Epidermal melanocyte (primary cell): Measurements from ENCODE around the gene OR51B5.
"Not testable (repeated sequence)": the region's sequence is repeated elsewhere in the genome, so short reads cannot be mapped to it uniquely, and the experiment has no call there.

Experiments used
- DNase-seq: peaks from one replicate; pipeline ENCODE4 v3.0.0; 2011; ENCODE audit warnings: low spot score; ENCODE audit not compliant: insufficient read length

Gene OR51B5

DNA sequence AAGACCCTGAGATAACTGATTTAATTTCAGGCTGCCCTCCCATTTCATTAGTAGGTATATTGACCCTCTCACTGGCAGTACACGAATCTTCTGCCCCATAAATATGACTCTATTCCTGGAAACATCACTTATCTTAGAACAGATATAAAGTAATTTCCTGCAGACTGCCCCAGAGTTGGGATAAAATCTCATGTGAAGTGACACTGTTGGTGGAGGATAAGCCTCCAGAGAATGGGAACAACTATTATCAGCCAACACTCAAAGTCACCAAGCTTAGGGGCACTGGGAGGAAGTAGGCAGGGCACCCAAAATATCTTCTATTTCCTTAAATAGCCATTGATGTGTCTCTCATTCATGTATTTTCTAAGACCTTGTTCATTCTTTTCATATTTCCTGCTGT lies 8.2 kb downstream of the OR51B5 start:
- DNase-seq: no peak

DNA sequence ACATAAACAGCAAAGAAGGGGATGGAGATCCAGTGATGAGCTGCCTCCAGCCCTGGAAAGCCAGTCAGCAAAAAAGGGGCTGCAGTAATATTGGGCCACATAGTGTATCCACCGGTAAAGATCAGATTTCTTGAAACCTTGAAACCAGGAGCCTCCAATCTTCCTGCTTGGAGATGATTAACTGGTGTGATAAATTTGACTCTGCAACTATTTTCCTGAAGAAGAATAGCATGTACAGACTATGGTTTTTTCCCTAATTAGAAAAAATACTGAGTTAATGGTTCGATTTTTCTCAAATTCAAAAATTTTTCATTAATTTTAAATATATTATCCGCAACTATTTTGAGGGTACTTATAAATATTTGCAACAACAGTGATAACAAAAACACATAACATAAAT lies 19.1 kb downstream of the OR51B5 start, which contains the start of gene OR51B2:
OR51B2 (minus strand) TSS at position 101 of the 400 bp plus-strand sequence; CDS start at position 101, 0 bp downstream.
- DNase-seq: no peak

DNA sequence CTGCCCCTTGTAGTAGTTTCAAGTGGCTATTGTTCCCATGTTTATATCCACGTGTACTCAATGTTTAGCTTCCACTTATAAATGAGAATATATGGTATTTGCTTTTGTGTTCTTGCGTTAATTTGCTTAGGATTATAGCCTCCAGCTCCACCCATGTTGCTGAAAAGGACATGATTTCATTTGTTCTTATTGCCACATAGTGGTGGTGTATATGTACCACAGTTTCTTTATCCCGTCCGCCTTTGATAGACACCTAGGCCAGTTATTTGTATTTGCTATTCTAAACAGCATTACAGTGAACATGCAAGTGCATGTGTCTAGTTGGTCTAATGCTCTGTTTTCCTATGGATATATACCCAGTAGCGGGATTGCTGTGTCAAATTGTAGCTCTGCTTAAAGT lies 26.0 kb downstream of the OR51B5 start:
- DNase-seq: no peak

DNA sequence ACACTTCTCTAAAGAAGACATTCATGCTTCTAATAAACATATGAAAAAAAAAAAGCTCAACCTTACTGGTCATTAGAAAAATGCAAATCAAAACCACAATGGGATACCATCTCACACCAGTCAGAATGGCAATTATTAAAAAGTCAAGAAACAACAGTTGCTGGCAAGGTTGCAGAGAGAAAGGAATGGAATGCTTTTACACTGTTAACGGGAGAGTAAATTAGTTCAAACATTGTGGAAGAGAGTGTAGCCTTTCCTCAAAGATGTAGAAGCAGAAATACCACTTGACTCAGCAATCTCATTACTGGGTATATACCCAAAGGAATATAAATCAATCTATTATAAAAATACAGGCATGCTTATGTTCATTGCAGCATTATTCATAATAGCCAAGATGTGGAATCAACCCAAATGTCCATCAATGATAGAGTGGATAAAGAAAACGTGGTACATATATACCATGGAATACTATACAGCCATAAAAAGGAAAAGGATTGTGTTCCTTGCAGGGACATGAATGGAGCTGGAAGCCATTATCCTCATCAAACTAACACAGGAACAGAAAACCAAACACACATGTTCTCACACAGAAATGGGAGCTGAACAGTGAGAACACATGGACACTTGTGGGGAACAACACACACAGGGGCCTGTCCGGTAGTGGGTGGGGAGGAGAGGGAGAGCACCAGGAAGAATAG lies 29.8 kb downstream of the OR51B5 start:
- not testable (repeated sequence) for DNase-seq

DNA sequence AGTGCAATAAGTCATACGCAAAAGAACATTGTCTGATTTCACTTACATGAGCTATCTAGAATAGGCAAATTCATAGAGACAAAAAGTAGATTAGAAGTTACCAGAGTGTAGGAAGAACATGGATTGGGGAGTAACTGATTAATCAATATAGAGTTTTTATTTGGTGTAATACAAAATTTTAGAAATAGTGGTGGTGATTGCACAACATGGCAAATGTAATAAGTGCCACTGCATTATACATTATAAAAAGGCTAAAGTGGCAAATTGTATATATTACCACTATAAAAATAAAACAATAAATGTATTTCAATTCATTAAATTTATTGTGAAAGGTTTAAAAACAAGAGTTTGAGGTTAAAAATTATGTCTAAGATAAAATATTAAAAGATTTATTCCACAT lies 32.9 kb downstream of the OR51B5 start:
- DNase-seq: no peak

DNA sequence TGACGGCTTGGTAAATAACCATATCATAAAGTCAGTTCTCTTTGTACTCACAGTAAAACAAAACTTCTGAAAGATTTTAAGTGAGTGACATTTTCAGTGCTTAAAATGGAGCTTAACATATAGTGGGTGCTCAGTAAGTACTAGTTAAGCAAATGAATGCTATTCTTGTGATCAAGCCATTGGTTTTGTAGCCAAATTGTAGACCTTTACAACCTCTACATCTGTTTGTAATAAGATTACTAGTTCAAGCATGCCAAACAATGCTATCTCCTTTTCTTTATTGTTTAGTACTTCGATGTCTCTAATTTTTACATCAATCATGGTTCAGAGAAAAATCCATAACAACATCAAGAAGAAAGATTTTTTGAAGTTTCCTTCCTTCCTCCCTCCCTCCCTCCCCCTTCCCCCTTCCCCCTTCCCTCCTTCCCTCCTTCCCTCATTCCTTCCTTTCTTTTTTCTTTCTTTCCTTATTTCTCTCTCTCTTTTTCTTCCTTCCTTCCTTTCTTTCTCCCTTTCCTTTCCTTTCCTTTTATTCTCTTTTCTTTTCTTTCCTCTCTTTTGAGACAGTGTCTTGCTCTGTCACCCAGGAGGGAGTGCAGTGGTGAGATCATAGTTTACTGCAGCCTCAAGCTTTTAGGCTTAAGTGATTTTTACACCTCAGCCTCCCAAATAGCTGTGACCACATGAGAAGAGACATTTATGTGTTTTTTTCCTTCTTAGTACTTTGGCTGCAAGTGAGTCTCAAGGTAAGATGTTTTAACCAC lies 35.9 kb downstream of the OR51B5 start:
- no peak for DNase-seq

DNA sequence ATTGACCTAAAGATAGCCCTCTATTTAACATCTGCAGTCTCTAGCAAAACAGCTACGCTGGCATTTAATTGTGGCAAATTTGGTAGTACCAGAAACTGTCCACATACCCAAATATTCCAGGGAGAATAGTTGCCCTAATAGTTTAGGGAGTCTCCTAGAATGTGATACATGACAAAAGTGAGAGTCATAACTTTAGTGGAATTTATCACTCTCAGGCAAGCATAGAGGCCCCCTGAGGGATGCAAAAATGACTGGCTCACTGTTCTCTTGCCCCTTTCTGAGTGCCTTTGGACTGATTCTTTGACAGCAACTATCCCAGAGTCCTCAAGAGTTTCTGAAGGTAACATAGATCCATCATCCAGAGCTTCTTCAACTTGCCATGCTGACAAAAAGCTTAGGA lies 39.3 kb downstream of the OR51B5 start:
- DNase-seq: no peak

DNA sequence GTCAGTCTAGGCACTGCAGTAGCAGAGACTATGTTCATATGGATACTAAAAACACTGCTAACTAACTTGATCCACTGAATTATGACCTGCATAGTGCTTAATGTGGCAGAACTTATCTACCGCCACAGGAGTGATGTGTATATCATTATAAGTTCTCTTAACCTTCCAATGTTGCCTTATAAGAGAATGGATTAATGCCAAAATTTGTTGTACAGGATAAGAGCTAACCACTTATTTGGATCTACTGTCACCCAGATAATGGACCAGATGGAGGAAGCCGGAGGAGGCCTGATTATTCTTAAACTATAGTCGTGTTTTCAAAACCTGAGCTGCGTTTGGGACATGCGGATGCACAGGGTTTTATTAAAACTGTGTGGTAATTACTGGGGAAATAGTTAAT lies 39.7 kb downstream of the OR51B5 start:
- no peak for DNase-seq

DNA sequence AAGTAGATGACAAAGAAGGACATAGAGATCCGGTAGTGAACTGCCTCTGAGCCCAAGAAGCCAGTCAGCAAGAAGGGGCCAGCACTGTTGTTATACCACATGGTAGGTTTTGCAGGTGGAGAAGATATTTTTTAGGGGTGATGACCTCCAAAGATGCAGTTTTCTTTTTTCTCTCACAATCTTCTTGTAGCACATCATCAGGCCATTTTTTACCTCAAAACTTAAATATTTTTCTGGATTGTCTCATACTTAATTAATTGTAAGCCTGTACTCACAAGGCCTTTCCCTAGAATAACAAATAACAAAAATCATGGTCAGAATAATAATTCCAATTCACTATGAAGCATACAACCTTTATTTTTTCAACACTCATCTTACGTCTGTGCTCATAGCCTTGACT lies 41.5 kb downstream of the OR51B5 start, which contains the start of gene OR51B4:
OR51B4 (minus strand) TSS at position 101 of the 400 bp plus-strand sequence; CDS start at position 101, 0 bp downstream.
- no peak for DNase-seq

DNA sequence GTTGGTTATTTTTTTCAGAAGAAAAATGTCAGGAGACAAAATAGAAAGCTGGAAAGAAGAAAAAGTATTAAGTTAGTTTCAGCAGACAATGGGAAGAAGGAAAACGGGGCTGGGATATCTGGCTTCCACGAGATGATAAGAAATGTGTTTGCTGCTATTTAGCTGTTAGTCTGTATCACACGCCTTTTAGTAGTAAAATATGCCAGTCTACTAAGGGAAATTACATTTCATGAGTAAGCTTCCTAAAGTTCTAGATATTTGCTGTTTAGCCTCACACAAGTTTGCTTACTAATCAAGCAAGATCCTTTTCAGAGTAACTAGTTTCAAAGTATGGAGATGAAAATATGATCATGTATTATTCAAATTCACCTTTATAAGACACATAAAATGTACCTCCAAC lies 43.1 kb downstream of the OR51B5 start:
- no peak for DNase-seq

DNA sequence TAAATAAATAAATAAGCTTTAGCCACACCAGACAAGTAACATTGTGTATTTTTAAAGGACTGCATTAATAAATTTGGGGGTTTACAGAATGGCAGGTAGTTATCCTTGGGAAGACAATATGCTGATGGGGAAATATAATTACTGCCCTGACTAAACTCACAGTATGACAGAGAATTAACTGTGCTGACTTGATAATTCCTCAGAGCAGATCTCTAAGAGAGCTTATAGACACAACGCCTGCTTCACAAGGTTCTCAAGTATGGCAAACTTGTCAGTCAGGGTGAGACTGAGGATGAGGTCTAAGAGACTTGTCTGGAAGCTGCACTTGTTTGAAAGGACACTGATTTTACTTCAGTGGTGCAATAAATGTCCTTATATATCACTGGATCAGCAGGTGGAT lies 44.9 kb downstream of the OR51B5 start:
- no peak for DNase-seq

DNA sequence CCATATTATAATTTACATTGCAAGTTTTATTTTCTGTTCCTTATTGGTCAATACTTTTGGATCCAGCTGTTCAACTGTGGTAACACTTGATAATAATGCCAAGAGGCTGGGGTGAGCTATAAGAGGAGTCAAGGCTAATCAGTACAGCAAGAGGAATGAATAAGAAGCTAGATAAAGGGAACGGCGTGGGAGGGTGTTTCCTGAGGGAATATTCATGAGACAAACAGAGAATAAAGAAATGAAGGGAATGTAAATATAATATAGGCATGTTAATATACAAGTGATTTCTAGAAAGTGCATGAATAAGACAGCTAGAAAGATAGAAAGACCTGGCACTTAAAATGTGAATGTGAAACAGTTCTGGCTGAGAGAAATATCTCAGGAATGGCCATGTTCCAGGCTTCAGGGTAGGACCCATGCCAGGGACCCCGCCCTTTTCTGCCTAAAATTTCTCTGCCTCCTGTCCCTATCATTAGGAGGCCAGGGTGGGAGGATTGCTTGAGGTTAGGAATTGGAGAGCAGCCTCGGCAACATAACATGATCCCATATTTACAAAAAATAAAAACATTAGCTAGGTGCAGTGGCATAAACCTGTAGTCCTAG lies 45.5 kb downstream of the OR51B5 start:
- DNase-seq: no peak

DNA sequence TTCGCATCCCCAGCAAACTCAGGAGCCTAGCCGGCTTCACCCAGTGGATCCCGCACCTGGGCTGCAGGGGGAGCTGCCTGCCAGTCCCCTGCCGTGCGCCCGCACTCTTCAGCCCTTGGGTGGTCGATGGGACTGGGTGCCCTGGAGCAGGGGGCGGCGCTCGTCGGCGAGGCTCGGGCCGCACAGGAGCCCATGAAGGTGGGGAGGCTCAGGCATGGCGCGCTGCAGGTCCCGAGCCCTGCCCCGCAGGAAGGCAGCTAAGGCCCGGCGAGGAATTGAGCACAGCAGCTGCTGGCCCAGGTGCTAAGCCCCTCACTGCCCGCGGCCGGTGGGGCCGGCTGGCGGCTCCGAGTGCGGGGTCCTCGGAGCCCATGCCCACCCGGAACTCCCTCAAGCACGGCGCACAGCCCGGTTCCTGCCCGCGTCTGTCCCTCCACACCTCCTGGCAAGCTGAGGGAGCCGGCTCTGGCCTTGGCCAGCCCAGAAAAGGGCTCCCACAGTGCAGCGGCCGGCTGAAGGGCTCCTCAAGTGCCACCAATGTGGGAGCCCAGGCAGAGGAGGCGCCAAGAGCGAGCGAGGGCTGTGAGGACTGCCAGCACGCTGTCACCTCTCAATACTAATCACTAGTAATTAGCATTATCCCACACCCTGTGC lies 48.9 kb downstream of the OR51B5 start:
- not testable (repeated sequence) for DNase-seq

DNA sequence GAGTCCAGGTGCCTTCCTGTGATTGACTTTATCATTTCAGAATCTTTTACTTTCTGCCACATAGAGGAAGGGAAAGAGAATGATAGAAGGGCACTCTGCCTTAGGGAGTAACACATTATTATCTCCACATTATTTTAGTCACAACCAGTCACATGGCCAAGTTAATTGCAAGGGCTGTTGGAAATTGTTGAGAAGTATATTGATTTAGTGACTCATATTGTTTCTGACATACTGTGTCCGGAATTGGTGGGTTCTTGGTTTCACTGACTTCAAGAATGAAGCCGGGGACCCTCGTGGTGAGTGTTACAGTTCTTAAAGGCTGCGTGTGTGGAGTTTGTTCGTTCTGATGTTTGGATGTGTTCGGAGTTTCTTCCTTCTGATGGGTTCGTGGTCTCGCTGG lies 50.3 kb downstream of the OR51B5 start:
- no peak for DNase-seq
